K562 (cell line): ENCODE data around the gene SVBP. TPM values are rescaled to one million over a fixed set of nuclear protein-coding genes. Genes with fewer than 3 reads are reported as not detected.
A peak's percentile ranks its signal among the peaks of the same experiment; 100 is the strongest.

ENCODE experiments used
- BMI1 ChIP-seq: fragments of 150-350 bp; IDR thresholded peaks from 2 replicates; pipeline ENCODE4 v1.6.1; 2014; ENCODE audit warnings: low read length
- CBFA2T2 ChIP-seq: fragments of 450-650 bp; conservative IDR thresholded peaks from 2 replicates; pipeline ENCODE4 v1.6.1; 2017; ENCODE audit warnings: mild to moderate bottlenecking
- CCAR2 ChIP-seq: fragments of 200-400 bp; formaldehyde crosslinking; IDR thresholded peaks from 2 replicates; pipeline ENCODE4 v1.6.1; 2017; ENCODE audit warnings: mild to moderate bottlenecking, low read depth, low read length
- ETV5 ChIP-seq: sonication (generic); formaldehyde crosslinking; IDR thresholded peaks from 2 replicates; pipeline ENCODE4 v1.4.0; 2020; ENCODE audit warnings: low read depth, mild to moderate bottlenecking, missing genetic modification reagents
- GABPB1 ChIP-seq: sonication (generic); formaldehyde crosslinking; IDR thresholded peaks from 2 replicates; pipeline ENCODE4 v1.8.0; 2022; ENCODE audit warnings: mild to moderate bottlenecking, missing genetic modification reagents
- GABPB2 ChIP-seq: fragments of 250-450 bp; sonication (Bioruptor Pico); conservative IDR thresholded peaks from 2 replicates; pipeline ENCODE4 v1.5.1; 2021; ENCODE audit warnings: mild to moderate bottlenecking
- KDM1A ChIP-seq, 2 experiments: fragments of 450-650 bp; IDR thresholded peaks; 2 replicates each; pipeline ENCODE4 v1.6.1; 2016; ENCODE audit warnings: mild to moderate bottlenecking in 2 of 2
- NBN ChIP-seq: fragments of 450-650 bp; IDR thresholded peaks from 2 replicates; pipeline ENCODE4 v1.6.1; 2016; ENCODE audit warnings: low read depth, mild to moderate bottlenecking
- NCOA6 ChIP-seq: fragments of 450-650 bp; IDR thresholded peaks from 2 replicates; pipeline ENCODE4 v1.6.1; 2017; ENCODE audit warnings: mild to moderate bottlenecking
- NCOR1 ChIP-seq: fragments of 450-650 bp; IDR thresholded peaks from 2 replicates; pipeline ENCODE4 v1.6.1; 2016; ENCODE audit warnings: mild to moderate bottlenecking, moderate library complexity
- PHF21A ChIP-seq: fragments of 450-650 bp; IDR thresholded peaks from 2 replicates; pipeline ENCODE4 v1.6.1; 2017; ENCODE audit warnings: low read depth, borderline replicate concordance
- PPARD ChIP-seq: fragments of 250-450 bp; sonication (Bioruptor Pico); IDR thresholded peaks from 2 replicates; pipeline ENCODE4 v1.8.0; 2022; ENCODE audit warnings: inconsistent platforms, mild to moderate bottlenecking, moderate library complexity
- RBBP5 ChIP-seq: fragments of 200-600 bp; sonication (generic); IDR thresholded peaks from 2 replicates; pipeline ENCODE4 v1.6.1; 2012; ENCODE audit warnings: borderline replicate concordance, mild to moderate bottlenecking, low read length, control low read depth, inconsistent platforms; ENCODE audit not compliant: insufficient read depth, poor library complexity, severe bottlenecking
- SIN3B ChIP-seq: fragments of 450-650 bp; IDR thresholded peaks from 2 replicates; pipeline ENCODE4 v1.6.1; 2017; ENCODE audit warnings: low read depth, mild to moderate bottlenecking, moderate library complexity
- SMARCC2 ChIP-seq: fragments of 450-650 bp; IDR thresholded peaks from 2 replicates; pipeline ENCODE4 v1.6.1; 2017; ENCODE audit warnings: antibody characterized with exemption, moderate library complexity, mild to moderate bottlenecking, low read depth
- TARDBP ChIP-seq: fragments of 450-650 bp; IDR thresholded peaks from 2 replicates; pipeline ENCODE4 v1.6.1; 2016
- TOE1 ChIP-seq, 2 experiments: fragments of 450-650 bp in 1 of 2; sonication (generic) in 1 of 2; formaldehyde crosslinking in 1 of 2; IDR thresholded peaks; 2 replicates each; pipeline versions ENCODE4 v1.7.1 to v1.8.0; 2016 to 2022; ENCODE audit warnings: borderline replicate concordance in 2 of 2, mild to moderate bottlenecking in 2 of 2, antibody characterized with exemption in 1 of 2, inconsistent platforms in 1 of 2, low read depth in 1 of 2, missing genetic modification reagents in 1 of 2, moderate library complexity in 1 of 2
- U2AF1 ChIP-seq: fragments of 200-400 bp; formaldehyde crosslinking; optimal IDR thresholded peaks from 2 replicates; pipeline ENCODE3; 2017; ENCODE audit warnings: mild to moderate bottlenecking, low read depth, low read length, moderate library complexity
- ZEB2 ChIP-seq: fragments of 450-650 bp; IDR thresholded peaks from 2 replicates; pipeline ENCODE4 v1.6.1; 2016
- ZNF121 ChIP-seq: sonication (generic); formaldehyde crosslinking; conservative IDR thresholded peaks from 2 replicates; pipeline ENCODE4 v1.8.0; 2022; ENCODE audit warnings: missing genetic modification reagents
- ZNF347 ChIP-seq: fragments of 450-650 bp; formaldehyde crosslinking; IDR thresholded peaks from 2 replicates; pipeline ENCODE4 v1.4.0; 2020; ENCODE audit warnings: low read depth, mild to moderate bottlenecking, moderate library complexity
- polyA plus RNA-seq, 8 experiments: library from polyadenylated mRNA; depleted of rRNA in 4 of 8; stranded (reverse) in 5 of 8; unstranded in 3 of 8; fragments of >200 nt; fragmentation: Nextera tagmentation in 2 of 8; fragmentation: Illumina TruSeq in 1 of 8; extraction: Ambion mirVana in 2 of 8; extraction: Trizol in 1 of 8; gene quantifications; 2 replicates each; pipeline versions ENCODE4 v1.2.1 to v1.2.3, GENCODE V29; 2011 to 2014; ENCODE audit warnings: inconsistent platforms in 1 of 8, missing spikeins in 1 of 8
- total RNA-seq, 7 experiments: library from RNA; depleted of rRNA in 6 of 7; stranded (reverse); fragments of >200 nt in 6 of 7; fragmentation: Illumina TruSeq in 2 of 7; extraction: Trizol in 2 of 7; gene quantifications; 2 replicates each; pipeline versions ENCODE4 v1.2.1 to v1.2.3, GENCODE V29; 2011 to 2021; ENCODE audit warnings: low replicate concordance in 1 of 7
- TF ChIP-seq, protein P1 (sequence below): fragments of 250-450 bp; sonication (Bioruptor Pico); IDR thresholded peaks from 2 replicates; pipeline ENCODE4 v1.5.0; 2021; ENCODE audit warnings: mild to moderate bottlenecking, moderate library complexity
- TF ChIP-seq, protein P2 (sequence below): fragments of 450-650 bp; IDR thresholded peaks from 2 replicates; pipeline ENCODE4 v1.7.0; 2016; ENCODE audit warnings: borderline replicate concordance

SVBP gene
- total and polyA plus RNA-seq, 9 of the 15 experiments (the other 6 are each of a cell fraction or from before 2014, with no cell fraction given), result 31.7 to 49.7 (median 40.0) TPM

DNA sequence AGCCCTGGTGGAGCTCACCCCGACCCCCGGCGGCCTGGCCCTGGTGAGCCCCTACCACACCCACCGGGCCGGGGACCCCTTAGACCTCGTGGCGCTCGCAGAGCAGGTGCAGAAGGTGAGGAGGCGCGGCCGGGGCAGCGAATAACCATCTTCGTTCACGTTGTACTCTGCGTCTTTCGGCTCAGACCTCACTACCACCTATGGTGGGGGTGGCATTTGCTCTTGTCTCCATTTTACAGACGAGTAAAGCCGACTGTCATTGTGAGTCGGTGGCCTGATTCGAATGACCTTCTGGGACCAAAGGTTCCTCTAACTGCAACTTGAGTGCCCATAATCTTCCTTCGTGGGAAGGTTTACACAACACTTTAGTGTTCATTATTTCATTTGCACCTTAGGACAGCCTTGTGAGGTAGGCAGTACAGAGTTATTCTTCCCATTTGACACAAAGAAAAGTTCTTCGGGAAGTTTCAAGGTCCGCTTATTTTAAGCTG, 49.6 kb downstream of the SVBP start (continued):
- TF ChIP-seq, protein P1, sequence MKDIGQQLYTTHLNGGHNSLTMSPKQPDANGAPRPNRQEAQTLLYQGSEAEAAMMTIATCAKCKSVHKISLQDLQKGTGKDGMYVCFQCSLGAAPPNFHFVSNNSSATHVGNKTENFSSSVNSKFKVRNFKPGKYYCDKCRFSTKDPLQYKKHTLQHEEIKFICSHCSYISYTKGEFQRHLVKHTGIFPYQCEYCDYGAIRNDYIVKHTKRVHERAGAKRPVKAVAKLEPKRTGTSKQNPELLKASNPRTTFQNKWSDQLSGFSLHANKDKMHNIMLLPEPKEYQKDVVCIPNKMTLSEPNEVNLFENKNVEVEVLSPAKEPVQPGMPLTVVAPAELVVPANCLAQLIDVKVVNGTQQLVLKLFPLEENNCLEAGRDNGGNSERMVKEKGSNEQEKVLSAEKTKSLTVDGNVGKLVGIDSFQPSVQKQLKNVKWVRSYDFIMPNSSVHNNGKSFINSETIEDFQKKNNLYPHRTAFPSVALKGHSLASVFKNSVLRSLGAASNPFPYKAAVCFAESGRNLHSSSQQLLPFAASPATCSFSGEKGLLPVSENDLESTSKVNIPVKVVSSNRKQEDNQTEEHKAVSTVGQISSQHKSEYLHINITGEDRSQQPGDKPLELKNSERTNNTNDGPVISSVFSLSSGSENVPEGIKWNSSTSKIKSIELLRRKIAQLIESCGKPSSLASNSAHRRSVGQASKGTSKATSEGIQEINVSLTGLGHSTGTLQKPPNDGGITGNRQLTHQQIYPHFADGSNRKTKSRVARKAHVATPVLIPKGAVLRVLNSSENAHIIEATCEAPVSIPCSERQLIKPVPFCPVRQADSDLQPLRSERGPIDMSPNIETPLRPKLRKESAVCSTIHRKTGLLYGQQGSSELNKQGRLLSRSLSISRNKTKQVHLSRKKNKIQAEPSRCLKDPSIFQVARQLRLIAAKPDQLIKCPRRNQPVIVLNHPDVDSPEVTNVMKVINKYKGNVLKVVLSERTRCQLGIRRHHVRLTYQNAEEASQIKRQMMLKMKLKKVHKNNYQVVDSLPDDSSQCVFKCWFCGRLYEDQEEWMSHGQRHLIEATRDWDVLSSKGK, result no peak
- TF ChIP-seq TARDBP, result 0 out of 2 replicates have a peak, but pooled peaks have one; percentile 30
- no peak for TF ChIP-seq NBN
- TF ChIP-seq ETV5 (CRISPR knock-in tag), result no peak
- no peak for TF ChIP-seq SIN3B
- no peak for TF ChIP-seq SMARCC2
- peak; percentile 19; the same call in 1 of the 2 replicates for TF ChIP-seq ZEB2
- TF ChIP-seq RBBP5, result no peak
- TF ChIP-seq CBFA2T2, result no peak
- no peak for TF ChIP-seq U2AF1
- no peak for TF ChIP-seq BMI1
- no peak for TF ChIP-seq ZNF347 (CRISPR knock-in tag)
- 0 out of 2 replicates have a peak, but pooled peaks have one; percentile 39 for TF ChIP-seq TOE1 (IDR thresholded peaks at IDR 0.05; ENCODE audit: borderline replicate concordance)
- TF ChIP-seq TOE1 (CRISPR knock-in tag; IDR thresholded peaks at IDR 0.05; ENCODE audit: borderline replicate concordance, low read depth), result no peak
- TF ChIP-seq, protein P2, sequence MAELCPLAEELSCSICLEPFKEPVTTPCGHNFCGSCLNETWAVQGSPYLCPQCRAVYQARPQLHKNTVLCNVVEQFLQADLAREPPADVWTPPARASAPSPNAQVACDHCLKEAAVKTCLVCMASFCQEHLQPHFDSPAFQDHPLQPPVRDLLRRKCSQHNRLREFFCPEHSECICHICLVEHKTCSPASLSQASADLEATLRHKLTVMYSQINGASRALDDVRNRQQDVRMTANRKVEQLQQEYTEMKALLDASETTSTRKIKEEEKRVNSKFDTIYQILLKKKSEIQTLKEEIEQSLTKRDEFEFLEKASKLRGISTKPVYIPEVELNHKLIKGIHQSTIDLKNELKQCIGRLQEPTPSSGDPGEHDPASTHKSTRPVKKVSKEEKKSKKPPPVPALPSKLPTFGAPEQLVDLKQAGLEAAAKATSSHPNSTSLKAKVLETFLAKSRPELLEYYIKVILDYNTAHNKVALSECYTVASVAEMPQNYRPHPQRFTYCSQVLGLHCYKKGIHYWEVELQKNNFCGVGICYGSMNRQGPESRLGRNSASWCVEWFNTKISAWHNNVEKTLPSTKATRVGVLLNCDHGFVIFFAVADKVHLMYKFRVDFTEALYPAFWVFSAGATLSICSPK, result no peak
- no peak for TF ChIP-seq NCOR1
- no peak for TF ChIP-seq KDM1A (IDR thresholded peaks at IDR 0.05)
- no peak for TF ChIP-seq PPARD (CRISPR knock-in tag)
- TF ChIP-seq CCAR2, result no peak
- no peak for TF ChIP-seq NCOA6
- peak; percentile 22; the same call in 1 of the 2 replicates for TF ChIP-seq GABPB1 (CRISPR knock-in tag)
- TF ChIP-seq PHF21A, result no peak
- TF ChIP-seq GABPB2 (CRISPR knock-in tag), result no peak
- TF ChIP-seq ZNF121 (CRISPR knock-in tag), result no peak
